HEK293 (cell line): Measurements from ENCODE around the gene CADPS2.

Source experiments
- BCL11B ChIP-seq: fragments of 450-650 bp; formaldehyde crosslinking; IDR thresholded peaks from 2 replicates; pipeline ENCODE4 v1.5.1; 2016; ENCODE audit warnings: low read depth, missing biosample characterization, missing genetic modification characterization
- HOXD13 ChIP-seq: sonication (generic); formaldehyde crosslinking; IDR thresholded peaks from 2 replicates; pipeline ENCODE4 v1.8.0; 2022; ENCODE audit warnings: missing genetic modification reagents, borderline replicate concordance
- KLF7 ChIP-seq: fragments of 450-650 bp; formaldehyde crosslinking; IDR thresholded peaks from 2 replicates; pipeline ENCODE4 v1.5.1; 2016; ENCODE audit warnings: missing biosample characterization, missing genetic modification characterization, borderline replicate concordance
- PRDM10 ChIP-seq: fragments of 450-650 bp; formaldehyde crosslinking; IDR thresholded peaks from 2 replicates; pipeline ENCODE4 v1.5.1; 2016; ENCODE audit warnings: missing biosample characterization, missing genetic modification characterization
- SCRT1 ChIP-seq: fragments of 450-650 bp; formaldehyde crosslinking; IDR thresholded peaks from 2 replicates; pipeline ENCODE4 v1.5.1; 2016; ENCODE audit warnings: missing biosample characterization, missing genetic modification characterization, borderline replicate concordance
- ZBTB1 ChIP-seq: fragments of 450-650 bp; formaldehyde crosslinking; IDR thresholded peaks from 2 replicates; pipeline ENCODE4 v1.5.1; 2016; ENCODE audit warnings: missing biosample characterization, missing genetic modification characterization
- ZBTB11 ChIP-seq: fragments of 450-650 bp; formaldehyde crosslinking; conservative IDR thresholded peaks from 2 replicates; pipeline ENCODE4 v1.5.1; 2016; ENCODE audit warnings: low read depth, missing biosample characterization, missing genetic modification characterization
- ZBTB17 ChIP-seq: fragments of 450-650 bp; formaldehyde crosslinking; IDR thresholded peaks from 2 replicates; pipeline ENCODE4 v1.5.1; 2016; ENCODE audit warnings: missing biosample characterization, missing genetic modification characterization
- ZBTB26 ChIP-seq: fragments of 450-650 bp; formaldehyde crosslinking; optimal IDR thresholded peaks from 2 replicates; pipeline ENCODE3; 2016; ENCODE audit warnings: missing biosample characterization, mild to moderate bottlenecking, missing genetic modification characterization
- ZFP41 ChIP-seq: fragments of 450-650 bp; formaldehyde crosslinking; IDR thresholded peaks from 2 replicates; pipeline ENCODE4 v1.5.1; 2016; ENCODE audit warnings: missing biosample characterization, missing genetic modification characterization, borderline replicate concordance
- ZNF132 ChIP-seq: fragments of 450-650 bp; formaldehyde crosslinking; IDR thresholded peaks from 2 replicates; pipeline ENCODE4 v1.5.1; 2017; ENCODE audit warnings: missing biosample characterization, missing genetic modification characterization, borderline replicate concordance
- ZNF169 ChIP-seq: fragments of 450-650 bp; formaldehyde crosslinking; IDR thresholded peaks from 2 replicates; pipeline ENCODE4 v1.5.1; 2016; ENCODE audit warnings: missing biosample characterization, missing genetic modification characterization
- ZNF175 ChIP-seq: fragments of 450-650 bp; formaldehyde crosslinking; IDR thresholded peaks from 2 replicates; pipeline ENCODE4 v1.5.1; 2016; ENCODE audit warnings: missing biosample characterization, missing genetic modification characterization
- ZNF19 ChIP-seq: fragments of 450-650 bp; formaldehyde crosslinking; IDR thresholded peaks from 2 replicates; pipeline ENCODE4; 2016; ENCODE audit warnings: missing biosample characterization, missing genetic modification characterization, low read depth
- ZNF266 ChIP-seq: fragments of 450-650 bp; formaldehyde crosslinking; IDR thresholded peaks from 2 replicates; pipeline ENCODE4 v1.5.1; 2016; ENCODE audit warnings: missing biosample characterization, missing genetic modification characterization, low read depth
- ZNF280D ChIP-seq: fragments of 450-650 bp; formaldehyde crosslinking; IDR thresholded peaks from 2 replicates; pipeline ENCODE4 v1.5.1; 2016; ENCODE audit warnings: missing biosample characterization, missing genetic modification characterization
- ZNF302 ChIP-seq: fragments of 450-650 bp; formaldehyde crosslinking; IDR thresholded peaks from 2 replicates; pipeline ENCODE4 v1.5.1; 2016; ENCODE audit warnings: missing biosample characterization, missing genetic modification characterization, low read depth
- ZNF394 ChIP-seq: fragments of 450-650 bp; formaldehyde crosslinking; IDR thresholded peaks from 2 replicates; pipeline ENCODE4 v1.5.1; 2016; ENCODE audit warnings: missing biosample characterization, missing genetic modification characterization, mild to moderate bottlenecking, moderate library complexity, borderline replicate concordance
- ZNF473 ChIP-seq: fragments of 450-650 bp; formaldehyde crosslinking; IDR thresholded peaks from 2 replicates; pipeline ENCODE4 v1.5.1; 2017; ENCODE audit warnings: missing biosample characterization, missing genetic modification characterization
- ZNF48 ChIP-seq: fragments of 450-650 bp; formaldehyde crosslinking; IDR thresholded peaks from 2 replicates; pipeline ENCODE4 v1.5.1; 2016; ENCODE audit warnings: missing biosample characterization, missing genetic modification characterization
- ZNF555 ChIP-seq: fragments of 450-650 bp; formaldehyde crosslinking; conservative IDR thresholded peaks from 2 replicates; pipeline ENCODE4 v1.5.1; 2017; ENCODE audit warnings: missing biosample characterization, mild to moderate bottlenecking, missing genetic modification characterization, inconsistent platforms
- ZNF561 ChIP-seq: fragments of 450-650 bp; IDR thresholded peaks from 2 replicates; pipeline ENCODE4 v1.5.1; 2018; ENCODE audit warnings: missing biosample characterization, missing genetic modification characterization, borderline replicate concordance
- ZNF580 ChIP-seq: fragments of 450-650 bp; formaldehyde crosslinking; IDR thresholded peaks from 2 replicates; pipeline ENCODE4 v1.5.1; 2016; ENCODE audit warnings: missing biosample characterization, missing genetic modification characterization
- ZNF610 ChIP-seq: fragments of 450-650 bp; formaldehyde crosslinking; IDR thresholded peaks from 2 replicates; pipeline ENCODE4 v1.5.1; 2016; ENCODE audit warnings: missing biosample characterization, missing genetic modification characterization, borderline replicate concordance
- ZNF621 ChIP-seq: fragments of 450-650 bp; formaldehyde crosslinking; IDR thresholded peaks from 2 replicates; pipeline ENCODE4 v1.5.1; 2017; ENCODE audit warnings: missing biosample characterization, missing genetic modification characterization
- ZNF626 ChIP-seq: fragments of 450-650 bp; sonication (Bioruptor Pico); formaldehyde crosslinking; IDR thresholded peaks from 2 replicates; pipeline ENCODE4 v1.5.1; 2018; ENCODE audit warnings: missing biosample characterization, missing genetic modification characterization, inconsistent platforms
- ZNF670 ChIP-seq: fragments of 450-650 bp; formaldehyde crosslinking; IDR thresholded peaks from 2 replicates; pipeline ENCODE4 v1.5.1; 2016; ENCODE audit warnings: missing biosample characterization, missing genetic modification characterization, low read depth
- ZNF76 ChIP-seq: fragments of 450-650 bp; formaldehyde crosslinking; IDR thresholded peaks from 2 replicates; pipeline ENCODE4; 2016; ENCODE audit warnings: low read depth, missing biosample characterization, missing genetic modification characterization, borderline replicate concordance

Gene CADPS2

GRCh38 chr7:122883049-122883680 is 3.1 kb downstream of the CADPS2 start (continued):
- TF ChIP-seq PRDM10 (tag by site-specific recombination): peak; percentile 25; the same call in 1 of the 2 replicates
- TF ChIP-seq ZNF19 (tag by site-specific recombination): no peak
- TF ChIP-seq ZNF266 (tag by site-specific recombination): no peak
- TF ChIP-seq ZNF626: no peak
- peak; percentile 25; the same call in 1 of the 2 replicates for TF ChIP-seq ZNF76 (tag by site-specific recombination)
- no peak for TF ChIP-seq ZBTB26
- TF ChIP-seq ZNF302 (tag by site-specific recombination): no peak
- peak; percentile 41; the same call in 1 of the 2 replicates for TF ChIP-seq ZNF394
- TF ChIP-seq ZBTB17: peak; percentile 83
- no peak for TF ChIP-seq SCRT1 (tag by site-specific recombination)
- no peak for TF ChIP-seq ZNF670 (tag by site-specific recombination)
- TF ChIP-seq BCL11B (tag by site-specific recombination): 0 out of 2 replicates have a peak, but pooled peaks have one; percentile 38
- no peak for TF ChIP-seq KLF7 (tag by site-specific recombination)
- peak; percentile 39; the same call in 1 of the 2 replicates for TF ChIP-seq ZNF580
- TF ChIP-seq ZNF555: no peak
- no peak for TF ChIP-seq ZNF280D
- TF ChIP-seq ZBTB11 (tag by site-specific recombination): no peak
- no peak for TF ChIP-seq ZNF132 (tag by site-specific recombination)
- 0 out of 2 replicates have a peak, but pooled peaks have one; percentile 38 for TF ChIP-seq ZNF610 (tag by site-specific recombination)
- no peak for TF ChIP-seq ZFP41 (tag by site-specific recombination)
- TF ChIP-seq ZNF175 (tag by site-specific recombination): no peak
- TF ChIP-seq ZNF473: no peak
- no peak for TF ChIP-seq ZNF48 (tag by site-specific recombination)
- 0 out of 2 replicates have a peak, but pooled peaks have one; percentile 28 for TF ChIP-seq ZNF561
- no peak for TF ChIP-seq ZNF621 (tag by site-specific recombination)
- TF ChIP-seq HOXD13 (CRISPR knock-in tag): no peak
- no peak for TF ChIP-seq ZNF169 (tag by site-specific recombination)
- no peak for TF ChIP-seq ZBTB1
